HG02610 (cell line): Measurements from ENCODE around the gene IQUB.
"Not testable (repeated sequence)": the region's sequence is repeated elsewhere in the genome, so short reads cannot be mapped to it uniquely, and the experiment has no call there.

Experiments
- ATAC-seq: cut with Tn5 transposase; IDR thresholded peaks from one replicate; pipeline ENCODE4 v1.9.1; 2021; ENCODE audit warnings: mild to moderate bottlenecking, moderate library complexity; ENCODE audit not compliant: unreplicated experiment

IQUB gene

DNA sequence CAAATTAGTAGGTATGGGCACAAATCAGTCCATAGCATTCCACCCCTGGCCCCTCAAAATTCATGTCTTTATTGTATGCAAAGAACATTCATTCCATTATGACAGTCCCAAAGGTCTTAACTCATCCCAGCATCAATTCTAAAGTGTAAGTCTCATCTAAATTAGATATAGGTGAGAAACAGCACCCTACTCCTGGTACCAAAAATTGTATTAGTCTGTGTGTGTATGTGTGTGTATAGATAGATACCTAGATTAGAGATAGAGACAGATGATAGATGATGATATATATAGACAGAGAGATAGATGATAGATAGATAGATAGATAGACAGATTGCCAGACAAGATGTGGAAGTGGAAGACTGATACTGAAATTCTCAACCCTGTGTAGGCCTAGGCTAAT lies 109.9 kb downstream of the IQUB start:
- ATAC-seq = no peak

DNA sequence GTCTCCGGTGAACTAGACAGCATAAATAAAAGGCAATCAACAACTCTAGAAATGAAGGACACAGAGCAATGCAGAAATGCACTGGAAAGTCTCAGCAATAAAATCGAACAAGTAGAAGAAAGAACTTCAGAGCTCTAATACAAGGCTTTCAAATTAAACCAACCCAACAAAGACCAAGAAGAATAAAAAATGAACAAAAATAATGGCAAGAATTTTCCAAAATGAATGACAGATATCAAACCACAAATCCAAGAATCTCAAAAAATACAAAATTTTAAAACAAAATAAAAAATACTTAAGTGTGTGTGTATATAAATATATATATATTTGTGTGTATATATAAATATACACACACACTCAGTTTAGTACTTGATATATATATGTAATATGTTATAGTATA lies 110.8 kb downstream of the IQUB start:
- ATAC-seq = no peak

DNA sequence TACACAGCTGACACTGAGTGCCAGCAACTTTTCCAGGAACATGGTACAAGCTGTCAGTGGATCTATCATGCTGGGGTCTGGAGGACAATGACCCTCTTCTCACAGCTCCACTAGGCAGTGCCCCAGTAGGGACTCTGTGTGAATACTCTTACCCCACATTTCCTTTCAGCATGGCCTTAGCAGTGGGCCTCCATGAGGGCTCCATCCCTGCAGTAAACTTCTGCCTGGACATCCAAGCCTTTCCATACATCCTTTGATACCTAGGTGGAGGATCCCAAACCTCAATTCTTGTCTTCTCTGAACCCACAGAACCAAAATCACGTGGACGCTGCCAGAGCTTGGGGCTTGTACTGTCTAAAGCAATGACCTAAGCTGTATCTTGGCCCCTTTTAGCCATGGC lies 116.8 kb downstream of the IQUB start:
- ATAC-seq = no peak

DNA sequence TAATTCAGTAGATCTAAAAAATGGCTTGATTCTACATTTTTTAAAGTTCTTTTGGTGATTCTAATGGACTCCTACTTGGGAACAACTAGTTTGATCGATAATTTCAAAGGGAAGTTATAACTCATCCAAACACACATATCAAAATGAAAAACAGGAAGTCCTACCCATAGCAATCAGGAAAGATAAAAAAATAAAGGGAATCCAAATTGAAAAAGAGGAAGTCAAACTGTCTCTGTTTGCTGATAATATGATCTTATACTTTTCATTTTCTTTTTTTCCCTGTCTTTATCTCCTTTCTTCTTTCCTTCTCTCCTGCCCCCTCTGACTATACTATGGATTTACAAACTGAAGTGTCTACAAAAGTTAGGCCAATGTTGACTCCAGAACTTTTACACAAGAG lies 118.8 kb downstream of the IQUB start:
- ATAC-seq = no peak

DNA sequence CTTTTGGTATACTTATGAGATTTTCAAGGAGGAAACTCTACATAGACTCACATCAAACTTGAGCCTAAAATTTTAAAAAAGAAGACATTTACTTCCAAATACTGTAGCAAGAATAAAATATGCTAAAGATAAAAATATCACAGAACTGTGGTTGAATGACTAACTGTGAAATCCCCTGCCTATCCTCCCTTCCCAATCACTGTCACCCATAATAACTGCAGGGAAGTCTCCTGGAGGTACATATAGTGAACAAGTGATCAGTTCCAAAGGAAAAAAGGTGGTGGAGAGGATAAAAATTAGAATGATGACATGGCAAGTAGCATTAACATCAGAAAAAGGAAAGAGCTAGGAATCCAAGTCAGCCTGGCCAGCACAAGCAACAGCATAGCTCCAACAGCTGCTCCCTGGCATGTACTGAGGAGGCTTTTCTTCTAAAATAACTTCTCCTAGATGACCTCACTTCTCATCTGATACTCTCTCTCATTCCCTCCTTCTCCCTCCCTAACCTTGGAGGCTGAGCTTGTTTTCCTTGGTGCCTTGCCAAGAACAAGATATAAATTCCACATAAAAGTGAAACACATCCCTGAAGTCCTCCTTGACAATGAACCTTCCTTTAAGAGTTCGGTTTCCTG lies 124.0 kb downstream of the IQUB start:
- ATAC-seq = no peak

DNA sequence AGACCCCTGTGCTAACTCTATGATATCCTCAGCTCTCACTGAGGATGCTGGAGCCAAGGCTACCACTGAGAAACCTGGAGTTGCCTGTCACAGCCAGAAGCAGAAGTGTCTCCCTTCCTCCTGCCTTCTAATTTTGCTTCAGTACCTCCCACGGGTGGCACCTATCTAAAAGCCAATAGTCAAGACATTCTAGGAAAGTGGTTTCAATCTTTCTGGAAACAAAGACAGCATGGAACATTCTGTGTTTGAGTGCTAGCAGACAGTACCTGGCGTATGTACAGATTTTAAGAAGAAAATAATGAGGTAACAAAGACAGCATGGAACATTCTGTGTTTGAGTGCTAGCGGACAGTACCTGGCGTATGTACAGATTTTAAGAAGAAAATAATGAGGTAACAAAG lies 126.4 kb downstream of the IQUB start:
- not testable (repeated sequence) for ATAC-seq
